MV-4-11 (cell line): ENCODE measurements around the gene CYREN.
"Not testable (repeated sequence)": the region's sequence is repeated elsewhere in the genome, so short reads cannot be mapped to it uniquely, and the experiment has no call there.

ENCODE experiments used
- DNase-seq: peaks from one replicate; lab custom pipeline; 2025; lab: John Stamatoyannopoulos, UW

CYREN gene

GRCh38 chr7:135170274-135170997, at the start of gene CYREN:
Gene CYREN (minus strand): TSS chr7:135170707. CDS start chr7:135168922, 1,785 bp downstream.
- peak; percentile 93 for DNase-seq

GRCh38 chr7:135217645-135218509, 47.4 kb upstream of the CYREN start:
- DNase-seq, result no peak

GRCh38 chr7:135215698-135216097, 45.2 kb upstream of the CYREN start:
- no peak for DNase-seq

GRCh38 chr7:135215180-135215579, 44.7 kb upstream of the CYREN start:
- DNase-seq, result no peak

GRCh38 chr7:135213831-135214230, 43.3 kb upstream of the CYREN start:
- DNase-seq, result no peak

GRCh38 chr7:135211946-135212685, 41.6 kb upstream of the CYREN start:
- DNase-seq, result not testable (repeated sequence)

- peak; percentile 86 for DNase-seq
Observed at GRCh38 chr7:135211179-135211945, 40.9 kb upstream of the CYREN start, which contains the start of gene WDR91. Gene WDR91 (minus strand): TSS chr7:135211526. CDS start chr7:135211502, 24 bp downstream.

- DNase-seq, result no peak
Observed at GRCh38 chr7:135210888-135211178, 40.3 kb upstream of the CYREN start.

GRCh38 chr7:135209225-135209834, 38.8 kb upstream of the CYREN start:
- peak; percentile 38 for DNase-seq

- DNase-seq, result peak; percentile 55
Observed at GRCh38 chr7:135208102-135208793, 37.7 kb upstream of the CYREN start.

GRCh38 chr7:135207406-135208101, 37.0 kb upstream of the CYREN start:
- DNase-seq, result no peak

GRCh38 chr7:135206941-135207391, 36.5 kb upstream of the CYREN start:
- DNase-seq, result peak; percentile 50

- no peak for DNase-seq
Observed at GRCh38 chr7:135205850-135206249, 35.3 kb upstream of the CYREN start.

- no peak for DNase-seq
Observed at GRCh38 chr7:135204876-135205275, 34.4 kb upstream of the CYREN start.

- no peak for DNase-seq
Observed at GRCh38 chr7:135204341-135204749, 33.8 kb upstream of the CYREN start.

GRCh38 chr7:135201350-135201749, 30.8 kb upstream of the CYREN start:
- DNase-seq, result no peak

GRCh38 chr7:135200821-135201331, 30.4 kb upstream of the CYREN start:
- DNase-seq, result no peak

- no peak for DNase-seq
Observed at GRCh38 chr7:135199439-135199838, 28.9 kb upstream of the CYREN start.

- no peak for DNase-seq
Observed at GRCh38 chr7:135197906-135198655, 27.6 kb upstream of the CYREN start.
